ENCODE measurements around the gene NCAM1. TPM values are rescaled to one million over a fixed set of nuclear protein-coding genes. Genes with fewer than 3 reads are reported as not detected.

Gene NCAM1
- total RNA-seq, 1 donor from 2014 or later: 33.6 TPM

- intact Hi-C loops (cut with DNase I): no loop called here
- TF ChIP-seq POLR2A (IDR thresholded peaks at IDR 0.05) (no peak), POLR2AphosphoS5 (IDR thresholded peaks at IDR 0.05; ENCODE audit: insufficient read depth in 1 of 2, low read depth in 1 of 2) (no peak)
- TF ChIP-seq, protein P1, sequence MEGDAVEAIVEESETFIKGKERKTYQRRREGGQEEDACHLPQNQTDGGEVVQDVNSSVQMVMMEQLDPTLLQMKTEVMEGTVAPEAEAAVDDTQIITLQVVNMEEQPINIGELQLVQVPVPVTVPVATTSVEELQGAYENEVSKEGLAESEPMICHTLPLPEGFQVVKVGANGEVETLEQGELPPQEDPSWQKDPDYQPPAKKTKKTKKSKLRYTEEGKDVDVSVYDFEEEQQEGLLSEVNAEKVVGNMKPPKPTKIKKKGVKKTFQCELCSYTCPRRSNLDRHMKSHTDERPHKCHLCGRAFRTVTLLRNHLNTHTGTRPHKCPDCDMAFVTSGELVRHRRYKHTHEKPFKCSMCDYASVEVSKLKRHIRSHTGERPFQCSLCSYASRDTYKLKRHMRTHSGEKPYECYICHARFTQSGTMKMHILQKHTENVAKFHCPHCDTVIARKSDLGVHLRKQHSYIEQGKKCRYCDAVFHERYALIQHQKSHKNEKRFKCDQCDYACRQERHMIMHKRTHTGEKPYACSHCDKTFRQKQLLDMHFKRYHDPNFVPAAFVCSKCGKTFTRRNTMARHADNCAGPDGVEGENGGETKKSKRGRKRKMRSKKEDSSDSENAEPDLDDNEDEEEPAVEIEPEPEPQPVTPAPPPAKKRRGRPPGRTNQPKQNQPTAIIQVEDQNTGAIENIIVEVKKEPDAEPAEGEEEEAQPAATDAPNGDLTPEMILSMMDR (IDR thresholded peaks at IDR 0.05): no peak
- H3K4me1 ChIP-seq: no peaks in the 10 kb centered on the region
- DNase-seq (ENCODE audit: extremely low spot score in 2 of 2): no peak
- H3K4me3 ChIP-seq: no peak overlapping the region
- H3K9me3 ChIP-seq: no peaks in the 10 kb centered on the region
- no peaks in the 10 kb centered on the region for H3K36me3 ChIP-seq
- H3K27me3 ChIP-seq: no peaks in the 10 kb centered on the region
- H3K27ac ChIP-seq: no peak overlapping the region
These were observed 145.3 kb downstream of the NCAM1 start for GRCh38 chr11:113106507-113106906.

DNA sequence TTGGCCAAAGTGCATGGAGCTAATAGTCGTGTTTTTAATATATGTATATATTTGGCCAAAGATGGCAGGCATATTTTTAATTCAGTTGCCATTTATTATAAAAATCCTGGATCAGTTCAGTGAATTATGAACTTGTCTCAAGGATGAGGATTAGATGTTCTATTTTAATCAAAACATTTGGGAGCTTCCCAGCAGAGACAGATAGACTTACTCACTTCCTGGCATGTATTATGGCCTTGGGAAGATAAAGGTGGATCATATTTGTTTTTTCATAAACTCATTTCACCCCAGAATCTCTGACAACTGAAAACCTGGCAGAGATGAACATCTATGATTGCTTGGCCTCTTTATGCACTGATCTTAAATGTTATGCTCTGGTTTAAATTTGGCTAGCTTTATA is 148.8 kb downstream of the NCAM1 start:
- Histone ChIP-seq H3K27ac (no peak overlapping the region), H3K4me3 (no peak overlapping the region), H3K27me3 (no peaks in the 10 kb centered on the region), H3K36me3 (no peaks in the 10 kb centered on the region), H3K9me3 (no peaks in the 10 kb centered on the region), H3K4me1 (no peaks in the 10 kb centered on the region)
- no peak for DNase-seq (ENCODE audit: extremely low spot score in 2 of 2)
- intact Hi-C loops (cut with DNase I): no loop called here
- TF ChIP-seq POLR2A (IDR thresholded peaks at IDR 0.05): no peak
- TF ChIP-seq, protein P1 (IDR thresholded peaks at IDR 0.05): no peak
- TF ChIP-seq POLR2AphosphoS5 (IDR thresholded peaks at IDR 0.05; ENCODE audit: insufficient read depth in 1 of 2, low read depth in 1 of 2): no peak

DNA sequence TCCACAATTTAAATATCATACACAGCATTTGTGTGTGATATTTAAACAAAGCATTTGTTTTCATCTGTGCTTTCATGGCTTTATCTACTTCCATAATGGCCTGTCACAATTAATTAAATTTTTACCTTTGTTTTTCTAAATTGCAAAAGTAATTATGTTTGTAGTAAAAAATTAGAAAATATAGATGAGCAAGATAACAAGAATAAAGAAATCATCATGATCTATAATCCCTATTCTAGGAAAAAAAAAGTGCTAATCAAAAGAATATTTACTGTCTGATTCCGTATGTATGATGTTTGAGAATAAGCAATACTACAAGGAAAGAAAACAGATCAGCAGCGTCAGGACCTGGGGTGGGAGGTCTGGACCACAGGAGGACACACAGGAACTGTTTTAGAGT is 149.9 kb downstream of the NCAM1 start:
- Histone ChIP-seq H3K27me3 (no peaks in the 10 kb centered on the region), H3K4me3 (no peak overlapping the region), H3K4me1 (no peaks in the 10 kb centered on the region), H3K36me3 (no peaks in the 10 kb centered on the region), H3K9me3 (no peaks in the 10 kb centered on the region), H3K27ac (no peak overlapping the region)
- no peak for DNase-seq (ENCODE audit: extremely low spot score in 2 of 2)
- TF ChIP-seq, protein P1 (IDR thresholded peaks at IDR 0.05): no peak
- TF ChIP-seq POLR2AphosphoS5 (IDR thresholded peaks at IDR 0.05; ENCODE audit: insufficient read depth in 1 of 2, low read depth in 1 of 2) (no peak), POLR2A (IDR thresholded peaks at IDR 0.05) (no peak)
- intact Hi-C loops (cut with DNase I): no loop called here

DNA sequence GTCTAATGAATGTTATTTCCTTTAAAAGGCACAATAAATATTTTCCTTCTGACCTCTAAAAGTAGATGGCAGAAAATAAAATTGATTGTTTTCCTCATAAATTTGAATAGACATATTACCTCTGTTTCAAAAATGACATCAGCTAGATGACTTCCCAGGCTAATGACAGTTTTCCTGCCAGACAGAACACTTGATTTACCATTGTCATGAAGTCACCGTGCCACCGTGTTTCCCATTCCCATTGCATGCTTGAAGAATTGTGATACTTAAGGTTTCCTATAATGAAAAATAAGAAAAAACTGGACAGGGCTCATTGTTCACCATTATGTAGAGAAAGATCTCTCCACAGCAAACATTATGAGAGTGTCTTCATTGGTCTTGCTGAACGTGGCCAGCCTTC is 151.1 kb downstream of the NCAM1 start:
- H3K27ac ChIP-seq: no peak overlapping the region
- no peaks in the 10 kb centered on the region for H3K27me3 ChIP-seq
- no peak for DNase-seq (ENCODE audit: extremely low spot score in 2 of 2)
- intact Hi-C loops (cut with DNase I): no loop called here
- H3K4me3 ChIP-seq: no peak overlapping the region
- TF ChIP-seq, protein P1 (IDR thresholded peaks at IDR 0.05): no peak
- no peak for TF ChIP-seq POLR2A (IDR thresholded peaks at IDR 0.05)
- TF ChIP-seq POLR2AphosphoS5 (IDR thresholded peaks at IDR 0.05; ENCODE audit: insufficient read depth in 1 of 2, low read depth in 1 of 2): no peak
- H3K36me3 ChIP-seq: no peaks in the 10 kb centered on the region
- H3K9me3 ChIP-seq: no peaks in the 10 kb centered on the region
- no peaks in the 10 kb centered on the region for H3K4me1 ChIP-seq

DNA sequence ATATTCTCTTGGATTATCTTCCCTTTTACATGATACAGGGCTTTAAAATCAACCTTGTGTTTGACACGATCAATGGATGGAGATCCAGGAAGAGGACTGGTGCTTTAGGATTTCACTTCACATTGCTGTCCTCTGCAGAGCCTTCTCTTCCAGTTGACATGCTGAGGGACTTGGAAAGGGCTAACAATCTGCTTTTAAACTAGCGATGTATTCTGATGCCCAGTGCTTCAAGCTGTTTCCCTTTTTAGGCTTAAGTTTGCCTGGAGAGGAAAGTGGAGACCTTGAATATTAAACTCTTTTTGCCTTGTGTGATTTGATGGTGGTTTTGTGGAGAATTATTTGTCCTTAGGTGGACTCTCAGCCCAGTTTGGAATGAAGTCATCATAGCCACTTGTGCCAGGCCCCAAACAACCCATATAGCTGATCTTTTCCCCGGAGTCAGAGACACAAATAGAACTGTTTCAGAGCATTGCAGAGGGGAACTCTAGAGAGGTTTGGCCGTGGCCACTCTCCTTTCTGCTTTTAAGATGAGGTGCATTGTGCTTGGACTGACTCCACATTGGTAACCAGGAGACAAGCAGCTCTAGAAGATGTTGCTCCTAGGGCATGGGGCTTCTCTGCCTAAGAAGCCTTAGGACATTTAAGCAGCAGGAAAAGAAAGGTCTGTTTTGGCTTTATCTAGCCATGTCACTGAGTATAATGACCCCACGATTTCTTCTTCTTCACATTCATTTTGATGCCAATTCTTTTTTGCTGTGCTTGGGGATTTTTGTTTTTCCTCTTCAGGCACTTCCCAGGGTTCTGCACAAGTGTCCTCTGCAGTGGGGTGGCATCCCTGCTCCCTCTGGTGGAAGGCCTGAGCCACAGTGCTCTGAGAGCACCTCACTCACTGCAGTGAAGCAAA is 152.8 kb downstream of the NCAM1 start:
- DNase-seq (ENCODE audit: extremely low spot score in 2 of 2): no peak
- intact Hi-C loops (cut with DNase I): no loop called here
- H3K27ac ChIP-seq: no peak overlapping the region
- H3K36me3 ChIP-seq: no peaks in the 10 kb centered on the region
- no peaks in the 10 kb centered on the region for H3K27me3 ChIP-seq
- H3K9me3 ChIP-seq: no peaks in the 10 kb centered on the region
- peaks cover 5% of the 10 kb centered on the region for H3K4me1 ChIP-seq
- H3K4me3 ChIP-seq: no peak overlapping the region
- TF ChIP-seq, protein P1 (IDR thresholded peaks at IDR 0.05): peak in 2 of 3 experiments; percentile 56 to 70
- no peak for TF ChIP-seq POLR2AphosphoS5 (IDR thresholded peaks at IDR 0.05; ENCODE audit: insufficient read depth in 1 of 2, low read depth in 1 of 2)

All from vagina (tissue), 2 donors.